ENCODE data around the gene TAOK2. TPM values are rescaled to one million over a fixed set of nuclear protein-coding genes. Genes with fewer than 3 reads are reported as not detected.

The TAOK2 gene
- total RNA-seq (2022; extraction: Qiagen RNA extraction), result 20.5 to 33.5 TPM (median 31.0 TPM) in 5 replicates

GRCh38 chr16:29973384-29974246, at the start of gene TAOK2:
TSS of gene TAOK2 (plus strand) at chr16:29973868. CDS start at chr16:29977773, 3,905 bp downstream.

DNA sequence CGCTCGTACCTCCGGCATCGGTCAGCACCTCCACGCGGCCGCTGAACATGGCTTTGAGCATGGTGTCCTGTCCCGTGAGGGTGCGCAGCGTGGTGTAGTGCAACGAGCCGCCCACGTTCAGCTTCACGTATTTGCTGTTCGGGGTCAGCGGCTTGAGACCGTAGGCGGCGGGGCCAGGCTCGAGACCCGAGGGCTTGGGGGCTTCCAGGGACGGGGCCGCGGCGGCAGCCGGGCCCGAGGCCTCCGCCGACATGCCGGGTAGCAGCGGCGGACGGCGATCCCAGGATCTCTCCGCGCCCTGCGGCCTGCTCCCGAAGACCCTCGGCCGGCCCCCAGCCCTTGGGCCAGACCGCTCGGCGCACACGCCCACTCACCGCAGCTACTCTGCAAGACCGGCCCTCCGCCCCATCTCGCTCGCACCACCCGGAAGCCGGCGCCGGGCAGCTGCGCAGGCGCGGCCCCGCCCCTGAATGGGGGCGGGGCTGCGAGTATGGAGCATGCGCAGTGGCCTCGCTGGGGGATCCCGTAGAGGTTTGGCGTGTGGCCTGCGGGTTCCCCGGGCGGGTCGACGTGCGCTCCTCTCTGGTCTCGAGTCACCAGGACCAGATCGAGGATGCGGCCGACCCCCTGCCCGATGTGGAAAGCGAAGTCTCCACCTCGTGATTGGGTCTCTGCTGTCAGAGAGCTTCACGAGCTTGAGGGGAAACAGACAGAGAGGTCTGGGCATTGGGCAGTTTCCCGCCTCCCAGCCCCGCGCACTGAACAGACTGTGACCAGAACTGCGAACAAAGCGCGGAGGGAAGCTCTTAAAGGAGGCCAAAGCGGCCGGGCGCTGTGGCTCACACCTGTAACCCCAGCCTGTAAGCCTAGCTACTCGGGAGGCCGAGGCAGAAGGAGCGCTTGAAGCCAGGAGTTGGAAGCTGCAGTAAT, 47.6 kb upstream of the TAOK2 start, which contains the start of gene KCTD13:
Gene KCTD13 (minus strand): TSS at position 446 of the 930 bp plus-strand sequence. CDS start 193 bp downstream, at position 253.

DNA sequence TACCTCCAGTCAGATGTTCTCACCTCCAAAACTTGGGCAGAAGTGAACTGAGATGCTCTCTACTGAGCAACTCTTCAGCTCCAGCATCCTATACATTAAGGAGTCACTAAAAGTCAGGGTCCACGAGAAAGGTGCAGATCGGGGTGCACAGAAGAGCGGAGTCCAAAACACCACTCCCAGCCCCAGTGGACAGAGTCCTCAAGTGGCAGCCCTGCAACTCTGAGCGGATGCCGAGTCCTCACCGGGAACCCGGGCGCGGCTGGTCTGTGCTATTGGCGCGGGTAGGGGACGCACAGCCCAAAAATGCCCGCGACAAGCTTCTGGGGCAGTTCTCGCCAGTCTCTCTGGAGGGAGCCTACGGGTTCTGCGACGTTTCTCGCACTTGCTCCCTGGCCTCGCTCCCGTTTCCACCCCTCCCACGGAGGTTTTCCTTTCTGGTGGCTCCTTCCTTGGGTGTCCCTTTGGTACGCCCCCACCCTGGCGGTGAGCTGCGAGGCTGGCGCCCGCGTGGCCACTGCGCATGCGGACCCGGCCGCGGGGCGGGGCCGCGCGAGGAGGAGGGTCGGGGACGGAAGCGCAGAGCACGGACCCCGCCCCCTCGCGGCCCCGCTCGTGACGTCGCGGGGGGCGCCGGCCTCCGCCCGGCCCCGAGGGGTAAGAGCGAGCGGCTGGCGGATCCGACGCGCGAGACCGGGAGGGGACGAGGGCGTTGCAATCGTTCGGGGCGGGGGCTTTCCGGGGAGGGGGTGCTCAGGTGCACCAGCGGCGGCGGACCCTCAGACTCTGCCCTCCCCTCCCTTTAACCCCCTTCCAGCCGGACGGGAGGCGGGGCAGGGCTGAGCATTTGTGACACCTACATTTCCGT, 12.0 kb upstream of the TAOK2 start, which contains the start of gene TMEM219:
Gene TMEM219 (plus strand): TSS at position 601 of the 865 bp plus-strand sequence. CDS start 1,065 bp downstream, outside the sequence.

DNA sequence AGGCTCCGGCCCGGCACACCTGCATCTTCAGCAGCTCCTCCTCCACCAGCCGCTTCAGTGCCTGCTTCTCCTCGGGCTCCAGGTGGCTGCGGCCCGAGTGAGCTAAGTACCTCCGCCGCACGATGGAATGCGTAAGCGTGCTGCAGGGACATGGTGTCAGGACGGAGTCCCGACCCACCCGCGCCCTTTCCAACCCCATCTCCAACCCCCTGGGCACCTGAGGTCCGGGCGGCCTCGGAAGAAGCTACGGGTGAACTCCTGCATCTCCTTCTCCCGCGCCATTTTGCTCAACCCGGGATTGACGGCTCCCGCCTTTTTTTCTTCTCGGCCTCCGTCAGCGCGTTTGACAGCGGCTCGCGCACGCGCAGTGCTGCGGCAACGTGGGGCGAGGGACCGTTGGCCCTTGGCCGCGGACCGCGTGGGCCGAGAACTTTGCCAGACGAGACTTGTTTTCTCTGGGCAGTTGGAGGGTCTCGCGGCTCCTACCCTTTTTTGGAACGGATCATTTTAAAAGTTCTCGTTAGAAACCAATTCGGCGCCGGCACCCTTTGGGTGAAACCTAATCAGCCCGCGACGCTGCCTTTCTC, 21.7 kb downstream of the TAOK2 start, which contains the start of gene HIRIP3:
Gene HIRIP3 (minus strand): TSS at position 294 of the 587 bp plus-strand sequence. CDS start 12 bp downstream, at position 282.

DNA sequence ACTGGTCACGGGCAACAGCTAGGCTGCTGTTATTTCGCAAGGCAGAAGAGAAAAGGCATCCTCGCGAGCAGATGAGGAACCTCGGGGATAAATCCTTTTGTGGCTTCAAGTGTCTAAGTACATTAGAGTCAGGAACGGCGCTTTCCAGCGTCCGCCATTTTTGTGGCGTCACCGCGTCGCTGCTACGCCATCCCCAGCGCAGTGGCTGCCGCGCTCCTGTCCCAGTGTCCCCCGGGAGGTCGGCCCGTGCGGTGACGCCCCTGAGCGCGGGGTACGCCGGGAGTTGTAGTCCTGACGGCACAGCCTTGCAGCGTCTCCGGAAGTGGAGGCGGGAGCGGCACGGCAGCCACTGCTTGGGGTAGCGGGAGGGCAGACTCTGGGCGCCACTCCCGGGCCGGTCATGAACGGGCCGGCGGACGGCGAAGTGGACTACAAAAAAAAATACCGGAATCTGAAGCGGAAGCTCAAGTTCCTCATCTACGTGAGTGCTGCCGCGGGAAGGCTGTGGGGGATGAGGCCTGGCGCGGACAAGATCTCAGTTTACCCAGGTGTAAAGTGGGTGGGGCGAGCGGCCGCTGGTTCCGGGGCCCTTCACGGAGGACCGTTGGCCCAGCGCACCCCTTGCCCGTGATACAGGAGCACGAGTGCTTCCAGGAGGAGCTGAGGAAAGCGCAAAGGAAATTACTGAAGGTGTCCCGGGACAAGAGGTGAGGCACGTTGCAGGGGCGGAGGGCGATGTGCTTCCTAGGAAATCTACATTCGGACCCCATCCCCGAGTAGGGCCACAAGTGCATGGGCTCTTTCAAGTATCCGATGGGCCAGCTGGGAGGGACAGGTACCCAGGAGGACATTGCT, 22.5 kb downstream of the TAOK2 start, which contains the start of gene INO80E:
Gene INO80E (plus strand): TSS at position 331 of the 855 bp plus-strand sequence. CDS start 70 bp downstream, at position 401.

DNA sequence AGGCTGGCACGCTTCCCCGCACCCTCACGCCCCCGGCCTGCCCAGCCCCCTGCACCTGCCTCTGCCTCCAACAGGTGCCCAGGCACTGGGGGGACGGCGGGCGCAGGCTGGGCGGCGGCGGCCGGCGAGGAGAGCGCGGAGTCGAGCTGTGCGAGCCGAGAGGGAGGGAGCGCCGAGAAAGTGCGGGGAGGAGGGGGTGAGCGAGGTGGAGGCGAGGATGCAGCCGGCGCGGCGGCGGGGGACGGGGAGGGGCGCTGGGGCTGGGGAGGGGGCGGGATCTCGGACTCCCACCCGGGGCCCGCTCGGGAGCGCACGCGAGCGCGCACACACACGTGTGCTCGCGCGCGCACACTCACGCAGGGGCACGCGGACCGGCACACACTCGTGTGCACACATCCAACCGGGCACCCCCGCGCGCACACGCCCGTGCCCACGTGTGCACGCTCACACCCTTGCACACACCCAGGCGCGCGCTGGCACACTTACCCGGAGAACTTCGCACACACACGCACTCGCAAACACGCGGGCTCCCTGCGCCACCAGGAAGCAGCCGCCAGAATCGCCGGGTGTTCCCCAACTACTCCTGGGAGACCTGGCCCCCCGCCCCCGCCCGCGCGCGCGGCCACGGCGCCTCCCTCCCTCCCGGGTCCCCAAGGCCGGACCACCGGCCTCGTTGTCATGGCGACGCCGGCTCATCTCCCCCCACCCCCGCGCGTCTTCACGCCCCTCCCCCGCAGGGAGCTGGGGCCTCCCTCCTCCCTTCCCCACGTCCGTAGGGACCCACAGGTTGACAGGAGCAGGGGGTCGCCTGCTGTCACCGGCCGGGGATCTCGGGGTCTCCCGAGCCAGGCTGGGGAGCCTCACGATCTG, 37.4 kb downstream of the TAOK2 start, which contains the start of gene DOC2A:
Gene DOC2A (minus strand): TSS at position 184 of the 870 bp plus-strand sequence. CDS start 805 bp downstream, outside the sequence.

DNA sequence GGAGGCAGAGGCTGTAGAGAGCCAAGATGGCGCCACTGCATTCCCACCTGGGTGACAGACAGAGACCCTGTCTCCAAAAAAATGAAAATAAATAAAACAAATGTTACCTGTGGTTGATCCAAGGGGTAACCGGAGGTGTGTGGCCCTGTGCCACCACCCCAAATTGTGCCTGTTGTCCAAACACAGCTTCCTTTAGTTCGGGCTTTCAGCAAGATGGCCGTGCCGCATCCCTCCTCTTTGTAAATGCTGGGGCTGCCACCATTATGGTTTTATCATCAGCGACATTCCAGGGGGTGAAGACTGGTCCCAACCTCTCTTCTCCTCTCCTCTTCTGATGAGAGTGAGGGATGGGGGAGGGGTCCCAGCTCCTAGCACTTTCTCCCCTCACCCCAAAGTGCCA, 49.2 kb downstream of the TAOK2 start, which contains the start of gene C16orf92:
Gene C16orf92 (plus strand): TSS at position 312 of the 400 bp plus-strand sequence. CDS start 143 bp downstream, outside the sequence.

GRCh38 chr16:30030841-30031413, 57.3 kb downstream of the TAOK2 start, which contains the start of gene TLCD3B:
TSS of gene TLCD3B (minus strand) at chr16:30031271. CDS start at chr16:30030527, 744 bp downstream.

Other genes starting within 250 kb of the TAOK2 start
- not detected in 5 replicates for gene C16orf54, start 227.9 kb upstream of the TAOK2 start, total RNA-seq (2022; extraction: Qiagen RNA extraction)
- gene ZG16, start 195.6 kb upstream of the TAOK2 start, total RNA-seq (2022; extraction: Qiagen RNA extraction), result not detected in 5 replicates
- gene KIF22, start 183.1 kb upstream of the TAOK2 start, total RNA-seq (2022; extraction: Qiagen RNA extraction), result 71.9 to 84.6 TPM (median 83.7 TPM) in 5 replicates
- gene MAZ, start 167.3 kb upstream of the TAOK2 start, total RNA-seq (2022; extraction: Qiagen RNA extraction), result 141 to 189 TPM (median 187 TPM) in 5 replicates
- 0.26 to 0.40 TPM (median 0.35 TPM) in 5 replicates for gene PRRT2, start 161.7 kb upstream of the TAOK2 start, total RNA-seq (2022; extraction: Qiagen RNA extraction)
- 33.9 to 40.8 TPM (median 39.6 TPM) in 5 replicates for gene PAGR1, start 157.7 kb upstream of the TAOK2 start, total RNA-seq (2022; extraction: Qiagen RNA extraction)
- gene MVP, start 153.4 kb upstream of the TAOK2 start, total RNA-seq (2022; extraction: Qiagen RNA extraction), result 113 to 149 TPM (median 141 TPM) in 5 replicates
- gene CDIPT, start 110.6 kb upstream of the TAOK2 start, total RNA-seq (2022; extraction: Qiagen RNA extraction), result 59.0 to 84.9 TPM (median 82.5 TPM) in 5 replicates
- 16.1 to 23.9 TPM (median 22.1 TPM) in 5 replicates for gene SEZ6L2, start 74.3 kb upstream of the TAOK2 start, total RNA-seq (2022; extraction: Qiagen RNA extraction)
- gene ASPHD1, start 73.4 kb upstream of the TAOK2 start, total RNA-seq (2022; extraction: Qiagen RNA extraction), result 15.9 to 21.5 TPM (median 20.0 TPM) in 5 replicates
- gene KCTD13, start 47.6 kb upstream of the TAOK2 start, total RNA-seq (2022; extraction: Qiagen RNA extraction), result 9.1 to 15.4 TPM (median 13.8 TPM) in 5 replicates
- gene TMEM219, start 11.8 kb upstream of the TAOK2 start, total RNA-seq (2022; extraction: Qiagen RNA extraction), result 89.3 to 94.5 TPM (median 91.1 TPM) in 5 replicates
- gene HIRIP3, start 21.7 kb downstream of the TAOK2 start, total RNA-seq (2022; extraction: Qiagen RNA extraction), result 14.7 to 16.6 TPM (median 15.4 TPM) in 5 replicates
- 112 to 117 TPM (median 114 TPM) in 5 replicates for gene INO80E, start 22.4 kb downstream of the TAOK2 start, total RNA-seq (2022; extraction: Qiagen RNA extraction)
- 1.5 to 2.4 TPM (median 1.9 TPM) in 5 replicates for gene DOC2A, start 37.2 kb downstream of the TAOK2 start, total RNA-seq (2022; extraction: Qiagen RNA extraction)
- gene C16orf92, start 49.3 kb downstream of the TAOK2 start, total RNA-seq (2022; extraction: Qiagen RNA extraction), result not detected in 5 replicates
- gene TLCD3B, start 57.4 kb downstream of the TAOK2 start, total RNA-seq (2022; extraction: Qiagen RNA extraction), result 0.14 to 0.31 TPM (median 0.22 TPM) in 5 replicates
- gene ALDOA, start 91.9 kb downstream of the TAOK2 start, total RNA-seq (2022; extraction: Qiagen RNA extraction), result 1,418 to 1,815 TPM (median 1,742 TPM) in 5 replicates
- gene PPP4C, start 102.1 kb downstream of the TAOK2 start, total RNA-seq (2022; extraction: Qiagen RNA extraction), result 114 to 146 TPM (median 142 TPM) in 5 replicates
- 0.12 to 0.42 TPM (median 0.29 TPM) in 5 replicates for gene TBX6, start 118.1 kb downstream of the TAOK2 start, total RNA-seq (2022; extraction: Qiagen RNA extraction)
- 4.7 to 8.8 TPM (median 7.5 TPM) in 5 replicates for gene YPEL3, start 122.3 kb downstream of the TAOK2 start, total RNA-seq (2022; extraction: Qiagen RNA extraction)
- gene GDPD3, start 139.7 kb downstream of the TAOK2 start, total RNA-seq (2022; extraction: Qiagen RNA extraction), result 1.1 to 1.7 TPM (median 1.2 TPM) in 5 replicates
- 34.5 to 37.6 TPM (median 36.5 TPM) in 5 replicates for gene MAPK3, start 149.4 kb downstream of the TAOK2 start, total RNA-seq (2022; extraction: Qiagen RNA extraction)
- 2.0 to 3.3 TPM (median 3.0 TPM) in 5 replicates for gene CORO1A, start 209.7 kb downstream of the TAOK2 start, total RNA-seq (2022; extraction: Qiagen RNA extraction)
- gene BOLA2B, start 219.8 kb downstream of the TAOK2 start, total RNA-seq (2022; extraction: Qiagen RNA extraction), result 145 to 190 TPM (median 152 TPM) in 5 replicates
- gene SLX1A, start 220.0 kb downstream of the TAOK2 start, total RNA-seq (2022; extraction: Qiagen RNA extraction), result 3.4 to 20.4 TPM (median 6.7 TPM) in 5 replicates
- gene SULT1A3, start 225.4 kb downstream of the TAOK2 start, total RNA-seq (2022; extraction: Qiagen RNA extraction), result 3.1 to 8.8 TPM (median 5.6 TPM) in 5 replicates